Fibroblast of lung (primary cell): ENCODE data around the gene GRAMD4.

Source experiments
- EZH2 ChIP-seq: IDR thresholded peaks from 2 replicates; pipeline ENCODE4 v1.5.1; 2012; ENCODE audit warnings: low read length, control low read depth, mild to moderate bottlenecking; ENCODE audit errors: missing control alignments
- TF ChIP-seq, protein P1 (sequence below), 2 donors: IDR thresholded peaks in 1 of 2; conservative IDR thresholded peaks in 1 of 2; 1 replicate in 1 of 2; 2 replicates in 1 of 2; pipeline ENCODE4 v1.5.1; 2011 to 2012; ENCODE audit warnings: low read length in 2 of 2, control low read depth in 1 of 2, inconsistent platforms in 1 of 2, low read depth in 1 of 2, mild to moderate bottlenecking in 1 of 2

DNA sequence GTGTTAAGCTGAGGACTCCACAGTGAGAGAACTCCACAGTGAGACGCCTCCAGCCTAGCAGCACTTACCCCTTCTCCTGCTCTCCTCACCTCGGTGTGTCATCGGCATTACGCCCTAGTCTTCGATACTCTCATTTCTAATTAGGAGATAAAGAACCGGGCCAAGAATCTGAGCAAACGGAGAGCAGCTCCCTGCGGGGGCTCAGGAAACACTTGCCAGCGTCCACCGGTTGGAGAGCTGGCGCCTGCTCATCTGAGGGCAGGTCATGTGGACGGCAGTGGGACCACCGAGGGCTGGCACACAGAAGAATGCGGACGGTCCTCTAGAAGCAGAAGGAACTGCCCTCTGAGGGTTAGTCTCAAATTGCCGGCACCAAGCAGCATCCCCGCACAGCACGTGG lies 104.9 kb downstream of the GRAMD4 start:
- no peak for TF ChIP-seq EZH2
- TF ChIP-seq, protein P1, sequence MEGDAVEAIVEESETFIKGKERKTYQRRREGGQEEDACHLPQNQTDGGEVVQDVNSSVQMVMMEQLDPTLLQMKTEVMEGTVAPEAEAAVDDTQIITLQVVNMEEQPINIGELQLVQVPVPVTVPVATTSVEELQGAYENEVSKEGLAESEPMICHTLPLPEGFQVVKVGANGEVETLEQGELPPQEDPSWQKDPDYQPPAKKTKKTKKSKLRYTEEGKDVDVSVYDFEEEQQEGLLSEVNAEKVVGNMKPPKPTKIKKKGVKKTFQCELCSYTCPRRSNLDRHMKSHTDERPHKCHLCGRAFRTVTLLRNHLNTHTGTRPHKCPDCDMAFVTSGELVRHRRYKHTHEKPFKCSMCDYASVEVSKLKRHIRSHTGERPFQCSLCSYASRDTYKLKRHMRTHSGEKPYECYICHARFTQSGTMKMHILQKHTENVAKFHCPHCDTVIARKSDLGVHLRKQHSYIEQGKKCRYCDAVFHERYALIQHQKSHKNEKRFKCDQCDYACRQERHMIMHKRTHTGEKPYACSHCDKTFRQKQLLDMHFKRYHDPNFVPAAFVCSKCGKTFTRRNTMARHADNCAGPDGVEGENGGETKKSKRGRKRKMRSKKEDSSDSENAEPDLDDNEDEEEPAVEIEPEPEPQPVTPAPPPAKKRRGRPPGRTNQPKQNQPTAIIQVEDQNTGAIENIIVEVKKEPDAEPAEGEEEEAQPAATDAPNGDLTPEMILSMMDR (conservative IDR thresholded peaks at IDR 0.05 in 1 of 2, IDR thresholded peaks at IDR 0.05 in 1 of 2; ENCODE audit: low read depth in 1 of 2, low read length in 2 of 2): no peak
